GM21367 (cell line): Measurements from ENCODE around the gene HEMK1.

Experiments
- ATAC-seq: cut with Tn5 transposase; IDR thresholded peaks from one replicate; pipeline ENCODE4 v1.9.1; 2021; ENCODE audit not compliant: unreplicated experiment

The HEMK1 gene, protein sequence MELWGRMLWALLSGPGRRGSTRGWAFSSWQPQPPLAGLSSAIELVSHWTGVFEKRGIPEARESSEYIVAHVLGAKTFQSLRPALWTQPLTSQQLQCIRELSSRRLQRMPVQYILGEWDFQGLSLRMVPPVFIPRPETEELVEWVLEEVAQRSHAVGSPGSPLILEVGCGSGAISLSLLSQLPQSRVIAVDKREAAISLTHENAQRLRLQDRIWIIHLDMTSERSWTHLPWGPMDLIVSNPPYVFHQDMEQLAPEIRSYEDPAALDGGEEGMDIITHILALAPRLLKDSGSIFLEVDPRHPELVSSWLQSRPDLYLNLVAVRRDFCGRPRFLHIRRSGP

GRCh38 chr3:50568947-50569749 lies at the start of gene HEMK1:
HEMK1 (plus strand) TSS chr3:50569522; CDS start chr3:50571105, 1,583 bp downstream.
- ATAC-seq: peak; percentile 50

DNA sequence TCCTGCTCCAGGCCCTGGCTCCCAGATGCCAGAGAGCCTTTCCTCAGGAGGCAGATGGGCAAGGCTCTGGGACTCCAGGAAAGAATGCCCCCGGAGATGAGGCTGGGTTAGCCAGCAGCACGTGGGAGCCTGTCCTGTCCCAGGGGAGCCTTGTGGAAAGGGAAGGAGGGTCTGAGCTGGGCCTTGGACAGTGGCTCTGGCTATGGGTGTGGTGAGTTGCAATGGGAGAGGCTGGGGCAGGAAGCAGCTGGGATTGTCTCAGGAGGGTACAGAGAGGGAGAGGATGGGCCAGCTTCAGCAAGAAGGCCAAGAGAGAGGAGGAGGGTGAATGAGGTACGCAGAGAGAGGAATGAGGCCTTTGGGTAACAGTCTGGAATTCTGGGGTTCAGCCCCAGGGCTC lies 48.5 kb upstream of the HEMK1 start:
- no peak for ATAC-seq

- ATAC-seq: no peak
Measured at GRCh38 chr3:50521572-50521971, 47.8 kb upstream of the HEMK1 start.

DNA sequence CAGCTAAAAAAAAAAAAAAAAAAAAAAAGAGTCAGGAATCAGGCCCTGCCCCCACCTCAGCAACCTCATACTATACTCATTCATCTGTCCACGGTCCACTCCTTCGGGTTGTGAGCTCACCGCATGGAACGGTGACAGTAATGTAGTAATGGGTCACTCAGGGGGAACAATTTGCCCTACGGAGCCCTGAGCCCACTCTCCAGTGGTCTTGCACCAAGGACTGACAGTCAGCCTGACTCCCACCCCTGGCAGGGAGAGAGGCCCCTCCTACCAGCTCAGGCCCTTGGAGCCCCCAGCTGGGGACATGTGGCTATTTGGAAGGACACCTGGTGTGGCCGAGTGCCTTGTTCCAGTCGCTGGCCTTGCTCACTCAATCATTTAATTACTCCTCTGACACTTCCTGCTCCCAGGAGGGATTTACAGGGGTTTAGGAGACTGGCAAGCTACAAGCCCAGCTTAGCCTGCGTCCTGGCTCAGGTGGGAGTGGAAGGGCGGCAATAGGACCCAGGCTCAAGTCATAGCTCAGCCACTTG lies 46.0 kb upstream of the HEMK1 start:
- ATAC-seq: no peak

GRCh38 chr3:50524746-50525145 lies 44.6 kb upstream of the HEMK1 start:
- ATAC-seq: no peak

- no peak for ATAC-seq
Measured at GRCh38 chr3:50525191-50525910, 44.0 kb upstream of the HEMK1 start.

DNA sequence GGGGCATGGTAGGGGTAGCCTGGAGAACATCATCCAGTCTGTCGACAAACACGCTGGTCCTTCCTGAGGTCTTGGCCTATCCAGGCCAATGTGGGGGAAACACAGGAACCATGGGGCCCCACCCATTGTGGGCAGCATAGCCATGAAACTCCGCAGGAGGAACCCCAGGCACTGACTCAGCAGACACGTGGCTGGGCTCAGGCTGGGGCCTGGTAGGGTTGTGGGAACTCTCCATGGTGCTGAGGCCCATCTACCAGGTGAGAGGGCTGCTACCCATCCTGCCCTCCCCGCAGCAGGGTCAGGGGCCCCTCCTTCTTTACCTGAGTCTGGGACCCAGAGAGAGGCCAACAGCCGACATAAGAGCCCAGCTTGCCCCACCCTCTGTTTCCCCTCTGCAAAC lies 43.3 kb upstream of the HEMK1 start:
- no peak for ATAC-seq

DNA sequence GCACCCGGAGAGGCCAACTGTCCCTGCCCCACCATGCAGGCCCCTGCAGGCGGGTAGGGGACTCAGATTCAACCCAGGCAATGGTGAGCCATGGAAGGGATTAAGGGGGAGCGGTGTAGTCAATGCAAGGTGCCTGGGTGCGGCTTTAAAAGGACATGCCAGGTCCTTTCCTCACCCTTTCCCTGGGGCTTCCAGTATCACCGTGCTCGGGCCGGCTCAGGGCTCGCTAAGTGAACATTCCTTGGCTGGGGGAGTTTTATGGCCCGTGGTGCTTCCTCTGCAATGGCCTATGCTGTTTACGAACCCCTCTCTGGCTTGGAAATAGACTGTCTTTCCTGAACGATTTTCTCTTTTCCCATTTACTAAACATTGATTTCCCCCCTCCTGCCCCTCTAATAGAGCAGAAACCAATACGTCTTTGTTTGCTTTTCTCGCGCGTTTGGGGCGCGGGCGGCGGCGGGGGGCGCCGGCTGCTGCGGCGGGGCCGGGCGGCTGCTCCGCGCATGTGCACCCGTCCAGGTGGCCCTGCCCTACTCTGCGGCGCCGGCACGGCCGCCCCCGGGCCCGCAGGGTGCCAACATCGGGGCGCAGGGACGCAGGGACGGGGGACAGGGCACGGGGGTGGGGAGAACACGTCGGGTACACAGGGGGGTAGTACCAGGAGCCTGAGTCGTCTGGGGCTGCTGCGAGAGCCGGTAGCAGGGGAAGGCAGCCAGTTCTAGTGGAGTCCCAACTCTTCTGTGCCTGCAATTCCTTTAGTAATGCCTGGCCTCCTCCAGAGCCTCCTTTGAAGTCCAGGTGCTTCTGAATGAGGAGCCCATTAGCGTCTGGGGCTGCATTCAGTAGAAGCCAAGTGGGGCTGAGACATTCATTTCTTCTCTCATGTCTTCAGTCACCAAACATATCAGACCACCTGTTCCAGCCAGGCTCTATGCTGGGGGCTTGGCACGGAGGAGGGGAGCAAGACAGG lies 39.0 kb upstream of the HEMK1 start:
- ATAC-seq: no peak

DNA sequence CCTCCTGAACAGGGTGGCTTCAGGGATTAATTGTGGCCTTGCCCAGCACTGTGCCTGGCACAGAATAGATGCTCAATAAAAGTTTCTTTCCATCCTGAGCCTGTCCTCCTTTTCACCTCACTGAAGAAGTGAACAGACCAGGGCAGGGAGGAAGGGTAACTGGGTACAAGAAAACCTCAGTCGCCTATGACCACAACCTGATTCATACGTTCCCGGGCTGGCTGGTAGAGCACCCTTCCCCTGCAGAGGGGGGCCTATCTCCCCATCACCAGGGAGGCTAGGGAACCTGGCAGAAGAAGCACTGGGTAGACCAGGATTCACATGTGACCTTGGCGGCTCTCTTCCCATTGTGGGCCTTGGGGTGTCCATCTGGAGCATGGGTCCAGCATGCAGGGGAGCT lies 38.1 kb upstream of the HEMK1 start:
- ATAC-seq: no peak

GRCh38 chr3:50532062-50532705 lies 37.1 kb upstream of the HEMK1 start:
- no peak for ATAC-seq

GRCh38 chr3:50533316-50533715 lies 36.0 kb upstream of the HEMK1 start:
- no peak for ATAC-seq

DNA sequence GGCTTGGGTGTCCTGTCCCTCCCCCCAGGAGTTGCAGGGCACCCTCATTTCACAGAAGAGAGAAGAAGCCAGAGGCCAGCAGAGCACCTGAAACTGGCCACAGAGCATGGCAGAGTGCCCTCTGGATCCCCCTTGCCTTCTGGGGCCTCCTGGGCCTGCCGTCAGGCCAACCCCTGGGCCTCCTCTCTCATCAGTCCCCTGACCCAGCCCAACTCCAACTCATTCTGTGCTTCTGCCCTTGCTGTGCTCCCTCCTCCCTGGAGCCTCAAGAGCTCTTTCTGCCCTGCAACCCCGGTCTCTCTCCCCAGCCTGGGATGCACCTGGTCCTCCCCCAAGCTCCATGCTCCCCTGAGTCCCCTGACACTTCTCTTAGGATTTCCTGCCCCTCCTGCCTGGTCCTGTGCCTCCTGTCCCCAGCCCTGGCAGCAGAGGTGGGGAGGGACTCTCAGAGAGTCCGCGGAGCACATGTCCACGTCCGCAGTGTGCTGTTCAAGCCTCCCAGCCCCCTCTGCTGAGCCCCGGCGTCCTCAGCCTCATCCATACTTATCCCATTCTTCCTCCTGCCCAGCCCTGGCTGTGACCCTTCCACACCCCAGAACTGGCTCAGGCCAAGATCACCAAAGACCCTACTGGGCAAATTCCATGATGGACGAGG lies 35.4 kb upstream of the HEMK1 start:
- no peak for ATAC-seq

- ATAC-seq: no peak
Measured at GRCh38 chr3:50534681-50535330, 34.5 kb upstream of the HEMK1 start.

- ATAC-seq: no peak
Measured at GRCh38 chr3:50536471-50537180, 32.7 kb upstream of the HEMK1 start.

- no peak for ATAC-seq
Measured at GRCh38 chr3:50537421-50538129, 31.7 kb upstream of the HEMK1 start.

GRCh38 chr3:50539356-50540286 lies 29.7 kb upstream of the HEMK1 start:
- ATAC-seq: no peak
